Karpas-422 (cell line): ENCODE measurements around the gene GPR3. TPM values are rescaled to one million over a fixed set of nuclear protein-coding genes. Genes with fewer than 3 reads are reported as not detected.

Experiments used
- DNase-seq: peaks from one replicate; pipeline ENCODE4 v3.0.0-alpha.2; 2015
- H2AFZ ChIP-seq: fragments of 200-600 bp; sonication (generic); 2 replicates; pipeline ENCODE4 v1.6.1; 2014; ENCODE audit warnings: antibody characterized with exemption, low read length, mixed read lengths
- H3K27ac ChIP-seq: fragments of 200-600 bp; sonication (generic); 2 replicates; pipeline ENCODE4 v1.5.1; 2014; ENCODE audit warnings: mild to moderate bottlenecking, low read length, moderate library complexity
- H3K27me3 ChIP-seq: fragments of 200-600 bp; sonication (generic); 2 replicates; pipeline ENCODE4 v1.6.1; 2014; ENCODE audit warnings: low read length, mixed read lengths
- H3K36me3 ChIP-seq: fragments of 200-600 bp; sonication (generic); 2 replicates; pipeline ENCODE4 v1.6.1; 2014; ENCODE audit warnings: low read length, mixed read lengths; ENCODE audit not compliant: insufficient read depth
- H3K4me1 ChIP-seq: fragments of 200-600 bp; sonication (generic); 2 replicates; pipeline ENCODE4 v1.6.1; 2014; ENCODE audit warnings: mild to moderate bottlenecking, low read length, mixed read lengths
- H3K4me2 ChIP-seq: fragments of 200-600 bp; sonication (generic); 2 replicates; pipeline ENCODE4 v1.6.1; 2014; ENCODE audit warnings: low read length, low read depth, mild to moderate bottlenecking; ENCODE audit not compliant: poor library complexity, severe bottlenecking
- H3K4me3 ChIP-seq: fragments of 200-600 bp; sonication (generic); 2 replicates; pipeline ENCODE4 v1.5.1; 2014; ENCODE audit warnings: mild to moderate bottlenecking, antibody characterized with exemption, low read length, mixed read lengths
- H3K79me2 ChIP-seq: fragments of 200-600 bp; sonication (generic); 2 replicates; pipeline ENCODE4 v1.6.1; 2014; ENCODE audit warnings: mild to moderate bottlenecking, low read length, mixed read lengths
- H3K9ac ChIP-seq: fragments of 200-600 bp; sonication (generic); 2 replicates; pipeline ENCODE4 v1.6.0; 2014; ENCODE audit warnings: low read length
- H3K9me2 ChIP-seq: fragments of 200-600 bp; sonication (generic), shearing (Covaris generic); replicated peaks from 2 replicates; pipeline ENCODE4 v1.6.0; 2014; ENCODE audit warnings: mild to moderate bottlenecking, low read length, moderate library complexity; ENCODE audit not compliant: insufficient read depth
- H3K9me3 ChIP-seq: fragments of 300-700, 200-600 bp; sonication (generic); 2 replicates; pipeline ENCODE4 v1.6.1; 2014; ENCODE audit warnings: low read length, mixed read lengths
- H4K20me1 ChIP-seq: fragments of 200-600 bp; sonication (generic); 2 replicates; pipeline ENCODE4 v1.6.1; 2014; ENCODE audit warnings: mild to moderate bottlenecking, antibody characterized with exemption, low read length, low read depth; ENCODE audit not compliant: insufficient read depth
- total RNA-seq: library from RNA; depleted of rRNA; stranded (reverse); fragments of >200 nt; shearing (Covaris generic); gene quantifications from 2 replicates; pipeline ENCODE4 v1.2.3, GENCODE V29; 2014; ENCODE audit warnings: low replicate concordance

The GPR3 gene
- total RNA-seq, 1 experiment from 2014 or later: 3.6 TPM

DNA sequence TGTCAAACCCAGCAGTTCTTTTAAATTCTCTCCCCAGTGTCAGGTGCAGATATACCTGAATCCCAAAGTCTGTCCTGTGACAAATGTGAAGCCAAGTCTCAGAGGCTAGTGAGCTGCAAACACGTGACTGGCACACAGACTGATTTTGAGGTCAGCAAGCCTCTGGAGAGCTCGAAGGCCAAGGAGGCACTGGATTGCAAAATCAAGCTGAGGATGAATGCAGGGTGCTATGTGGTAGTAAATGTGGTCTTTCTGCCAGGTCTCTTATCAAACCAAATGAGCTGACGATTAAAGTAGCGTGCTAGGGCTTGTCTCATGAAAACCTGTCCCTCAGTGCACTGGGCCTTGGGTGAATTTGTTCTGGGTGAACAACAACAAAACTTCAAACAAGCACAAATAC lies 20.6 kb downstream of the GPR3 start:
- no peak for DNase-seq
- Histone ChIP-seq H3K9me3 (no peaks in the 10 kb centered on the region), H3K9ac (no peak overlapping the region), H4K20me1 (no peaks in the 10 kb centered on the region), H2AFZ (no peak overlapping the region), H3K9me2 (no peaks in the 10 kb centered on the region), H3K79me2 (no peaks in the 10 kb centered on the region), H3K27me3 (no peaks in the 10 kb centered on the region), H3K27ac (no peak overlapping the region), H3K4me3 (no peak overlapping the region), H3K36me3 (peaks cover 21% of the 10 kb centered on the region), H3K4me1 (peaks cover 27% of the 10 kb centered on the region), H3K4me2 (no peak overlapping the region)

DNA sequence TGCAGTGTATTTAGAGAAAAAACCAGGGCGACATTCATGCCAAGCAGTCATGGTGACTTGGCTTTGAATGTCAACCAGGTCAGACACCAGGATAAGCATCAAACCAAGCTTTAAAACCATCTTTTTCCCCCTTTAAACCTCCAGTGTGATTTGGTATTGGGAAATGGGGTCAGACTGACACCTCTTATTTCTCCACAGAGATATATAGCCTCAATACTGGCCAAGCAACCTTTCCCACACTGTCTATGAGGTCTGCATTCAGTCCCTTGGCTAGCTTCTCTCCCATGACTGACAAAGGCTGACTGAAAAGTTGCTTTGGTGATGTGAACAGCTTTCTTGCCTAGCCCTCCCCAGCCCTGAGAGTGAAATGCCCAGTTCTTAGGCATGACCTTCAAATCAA lies 21.7 kb downstream of the GPR3 start:
- Histone ChIP-seq H3K4me1 (peaks cover 30% of the 10 kb centered on the region), H3K4me2 (no peak overlapping the region), H3K9me3 (no peaks in the 10 kb centered on the region), H3K79me2 (peaks cover 2% of the 10 kb centered on the region; the same call in 1 of the 2 replicates), H3K27ac (no peak overlapping the region), H3K36me3 (peaks cover 21% of the 10 kb centered on the region), H3K9me2 (no peaks in the 10 kb centered on the region), H3K27me3 (no peaks in the 10 kb centered on the region), H3K9ac (no peak overlapping the region), H4K20me1 (no peaks in the 10 kb centered on the region), H2AFZ (no peak overlapping the region), H3K4me3 (no peak overlapping the region)
- no peak for DNase-seq

DNA sequence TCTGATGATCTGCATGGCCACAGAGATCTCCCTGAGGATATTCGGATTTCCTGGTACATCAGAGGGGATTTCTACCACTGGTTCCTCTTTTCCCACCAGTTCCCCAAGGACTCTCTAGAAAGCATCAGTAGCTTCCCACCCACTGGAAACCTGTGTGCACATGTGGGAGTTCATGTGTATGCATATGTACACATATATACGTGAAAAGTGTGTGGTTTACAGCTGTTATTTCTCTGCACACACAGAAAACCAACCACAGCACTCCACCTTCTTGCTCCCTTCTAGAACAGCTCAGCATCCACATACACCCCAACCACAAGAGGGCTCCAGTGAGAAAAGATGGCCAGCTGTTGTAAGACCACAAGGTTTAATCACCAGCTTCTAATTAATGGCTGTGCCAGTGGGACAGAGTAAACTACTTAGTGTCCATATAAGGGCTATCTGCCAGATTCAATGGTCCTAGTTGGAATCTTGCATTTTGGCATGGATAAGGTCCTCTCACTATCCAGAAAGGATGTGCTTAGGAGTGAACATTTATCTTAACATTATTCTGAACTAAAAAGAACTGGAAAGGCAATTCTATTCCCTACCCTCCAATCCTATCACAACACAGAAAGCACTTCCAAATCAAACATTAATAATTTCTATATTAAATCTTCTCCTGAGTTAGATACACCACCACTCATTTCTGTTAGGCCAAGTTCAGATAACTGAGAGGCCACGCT lies 24.1 kb downstream of the GPR3 start:
- Histone ChIP-seq H4K20me1 (no peaks in the 10 kb centered on the region), H3K27ac (no peak overlapping the region), H3K36me3 (peaks cover 21% of the 10 kb centered on the region), H3K9me2 (no peaks in the 10 kb centered on the region), H3K9ac (no peak overlapping the region), H3K9me3 (no peaks in the 10 kb centered on the region), H3K4me2 (no peak overlapping the region), H3K79me2 (peaks cover 17% of the 10 kb centered on the region), H2AFZ (no peak overlapping the region), H3K4me3 (no peak overlapping the region), H3K4me1 (peaks cover 20% of the 10 kb centered on the region), H3K27me3 (no peaks in the 10 kb centered on the region)
- DNase-seq: peak; percentile 91

DNA sequence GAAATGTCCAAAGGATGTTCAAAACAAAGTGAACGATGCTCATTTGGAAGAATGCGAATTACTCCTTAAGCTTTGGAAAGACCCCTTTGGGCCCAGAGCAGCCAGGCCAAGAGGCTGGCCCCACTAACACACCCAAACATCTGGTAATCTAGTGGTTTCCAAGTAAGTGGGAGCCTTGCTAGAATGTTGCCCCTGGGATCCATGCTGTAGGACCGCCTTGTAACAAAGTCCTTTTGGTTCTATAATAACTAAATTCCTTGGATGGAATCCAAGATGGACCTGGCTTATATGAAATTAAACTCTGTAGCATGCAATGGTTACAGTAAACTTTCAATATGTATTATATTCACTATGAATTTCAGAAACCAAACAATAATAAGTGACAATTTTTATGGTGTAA lies 25.3 kb downstream of the GPR3 start:
- H3K4me3 ChIP-seq: no peak overlapping the region
- H4K20me1 ChIP-seq: no peaks in the 10 kb centered on the region
- DNase-seq: no peak
- no peak overlapping the region for H3K27ac ChIP-seq
- H3K9me2 ChIP-seq: no peaks in the 10 kb centered on the region
- no peak overlapping the region for H3K4me2 ChIP-seq
- peaks cover 13% of the 10 kb centered on the region for H3K4me1 ChIP-seq
- H3K79me2 ChIP-seq: peaks cover 20% of the 10 kb centered on the region
- H3K27me3 ChIP-seq: no peaks in the 10 kb centered on the region
- no peak overlapping the region for H2AFZ ChIP-seq
- no peak overlapping the region for H3K9ac ChIP-seq
- no peaks in the 10 kb centered on the region for H3K9me3 ChIP-seq
- peaks cover 17% of the 10 kb centered on the region for H3K36me3 ChIP-seq

DNA sequence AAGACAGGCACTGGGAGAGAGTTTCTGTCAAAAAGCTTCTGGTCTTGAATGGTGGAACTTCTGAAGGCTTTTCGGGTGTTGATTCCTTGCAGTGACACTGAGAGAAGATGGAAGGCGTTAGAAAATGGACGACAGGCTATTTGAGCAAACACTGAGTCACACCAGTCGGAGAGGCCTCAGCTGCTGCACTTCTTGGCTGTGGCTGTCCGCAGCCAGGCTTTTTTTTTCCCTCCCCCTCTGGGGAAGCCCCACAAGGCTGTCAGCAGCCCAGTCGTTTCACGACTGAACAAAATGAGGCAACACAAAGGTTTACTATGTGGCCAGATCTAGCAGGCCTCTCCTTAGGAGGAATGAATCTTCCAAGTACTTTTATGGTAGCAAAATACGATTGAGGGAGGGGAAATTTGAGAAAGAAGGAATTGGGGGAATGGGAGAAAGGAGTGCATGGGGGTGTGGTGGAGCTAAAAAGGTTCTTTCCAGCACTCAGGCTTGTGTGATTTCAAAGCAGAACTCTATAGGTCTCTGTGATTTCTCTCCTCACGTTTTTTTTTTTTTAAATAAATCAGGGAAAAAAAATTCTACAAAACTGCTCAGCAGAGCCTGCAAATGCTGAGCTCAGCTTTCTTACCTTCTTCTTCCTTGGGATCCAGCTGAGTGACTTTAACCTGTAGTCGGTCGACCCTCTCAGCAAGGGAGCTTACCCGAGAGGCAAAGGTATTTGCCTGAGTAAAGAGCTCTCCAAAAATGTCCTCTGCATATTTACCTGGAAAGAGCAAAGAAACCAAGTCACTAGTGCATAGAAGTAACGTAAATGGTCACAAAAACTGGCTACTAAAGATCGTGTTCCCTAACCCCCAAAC lies 26.1 kb downstream of the GPR3 start:
- H3K27me3 ChIP-seq: no peaks in the 10 kb centered on the region
- H3K9ac ChIP-seq: no peak overlapping the region
- 0 out of 2 replicates have a peak overlapping the region, but pooled peaks have one; percentile 4 for H3K27ac ChIP-seq
- peaks cover 15% of the 10 kb centered on the region for H3K4me1 ChIP-seq
- H2AFZ ChIP-seq: no peak overlapping the region
- H3K36me3 ChIP-seq: peaks cover 12% of the 10 kb centered on the region
- no peaks in the 10 kb centered on the region for H3K9me3 ChIP-seq
- no peak overlapping the region for H3K4me3 ChIP-seq
- H4K20me1 ChIP-seq: no peaks in the 10 kb centered on the region
- peaks cover 27% of the 10 kb centered on the region for H3K79me2 ChIP-seq
- no peak for DNase-seq
- H3K4me2 ChIP-seq: no peak overlapping the region
- no peaks in the 10 kb centered on the region for H3K9me2 ChIP-seq

DNA sequence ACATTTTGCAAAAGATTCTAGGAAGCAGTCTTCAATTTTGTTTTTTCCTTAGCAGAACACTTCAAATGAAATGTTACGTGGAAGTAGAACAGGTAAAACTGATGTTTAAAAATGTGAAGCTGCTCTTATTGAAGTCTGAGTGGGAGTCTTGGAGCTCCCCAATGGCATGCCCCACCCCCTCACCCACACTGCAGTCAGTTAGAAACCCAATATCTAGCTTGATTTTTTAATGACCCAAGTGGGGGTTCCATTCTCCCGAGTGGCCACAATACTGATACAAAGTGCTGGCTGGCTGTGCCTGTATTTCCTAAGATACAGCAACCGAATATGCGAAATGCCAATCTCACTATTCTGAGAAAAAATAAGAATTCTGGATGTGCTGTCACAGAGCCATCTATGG lies 31.3 kb downstream of the GPR3 start:
- no peak overlapping the region for H3K4me2 ChIP-seq
- no peaks in the 10 kb centered on the region for H3K9me2 ChIP-seq
- no peaks in the 10 kb centered on the region for H3K9me3 ChIP-seq
- H3K79me2 ChIP-seq: peaks cover 61% of the 10 kb centered on the region
- no peaks in the 10 kb centered on the region for H4K20me1 ChIP-seq
- H3K27me3 ChIP-seq: no peaks in the 10 kb centered on the region
- no peak for DNase-seq
- no peak overlapping the region for H3K27ac ChIP-seq
- no peaks in the 10 kb centered on the region for H3K36me3 ChIP-seq
- H3K4me3 ChIP-seq: no peak overlapping the region
- H3K9ac ChIP-seq: no peak overlapping the region
- H2AFZ ChIP-seq: no peak overlapping the region
- peaks cover 29% of the 10 kb centered on the region for H3K4me1 ChIP-seq

DNA sequence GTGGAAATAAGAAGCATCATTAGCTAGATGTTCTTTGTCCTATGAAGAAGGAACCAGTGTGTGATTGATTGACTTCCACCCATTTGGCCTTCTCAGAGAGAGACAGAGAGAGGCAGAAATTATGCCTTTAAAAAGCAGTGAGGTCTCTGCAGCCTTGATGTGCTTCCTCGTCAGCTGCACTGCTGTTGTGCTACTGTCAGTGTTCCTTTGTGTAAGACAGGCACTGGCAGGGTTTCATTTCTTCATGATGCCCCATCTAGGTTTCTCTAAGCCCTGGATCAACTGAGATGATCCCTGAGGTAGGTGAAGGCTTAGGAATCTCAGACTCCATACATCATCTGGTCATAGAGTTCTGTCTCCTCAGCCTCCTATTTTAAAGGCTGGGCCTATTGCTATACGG lies 34.9 kb downstream of the GPR3 start:
- DNase-seq: no peak
- Histone ChIP-seq H3K79me2 (peaks cover 74% of the 10 kb centered on the region), H3K27ac (peak overlapping the region; percentile 58; the same call in 1 of the 2 replicates), H3K27me3 (no peaks in the 10 kb centered on the region), H3K9me2 (no peaks in the 10 kb centered on the region), H3K9me3 (no peaks in the 10 kb centered on the region), H3K4me2 (peak overlapping the region; percentile 25), H3K36me3 (no peaks in the 10 kb centered on the region), H2AFZ (no peak overlapping the region), H3K4me3 (no peak overlapping the region), H3K9ac (no peak overlapping the region), H3K4me1 (peaks cover 51% of the 10 kb centered on the region), H4K20me1 (no peaks in the 10 kb centered on the region)

DNA sequence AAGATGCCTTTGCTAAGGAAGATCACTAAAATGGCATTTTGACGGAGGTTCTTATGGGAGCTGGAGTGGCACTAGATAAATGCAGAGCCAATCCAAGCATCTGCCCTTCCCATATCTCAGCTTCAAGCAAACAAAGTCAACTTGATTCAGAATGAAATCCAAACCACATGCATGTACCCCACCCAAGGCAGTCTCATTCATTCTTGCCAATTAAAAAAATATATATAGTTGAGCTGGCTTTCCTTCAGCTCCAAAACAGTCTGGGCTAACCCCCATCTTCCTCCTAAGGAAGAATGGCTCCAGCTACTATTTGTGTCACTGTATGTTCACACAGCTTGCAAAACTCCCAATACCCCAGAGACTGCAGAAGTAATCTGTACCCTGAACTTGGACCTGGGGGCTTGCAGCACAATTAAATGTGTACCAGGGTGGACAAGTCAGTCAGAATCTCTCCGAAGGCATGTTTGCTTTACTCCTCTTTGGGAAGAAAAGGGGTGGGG lies 35.4 kb downstream of the GPR3 start:
- peaks cover 73% of the 10 kb centered on the region for H3K79me2 ChIP-seq
- H4K20me1 ChIP-seq: no peaks in the 10 kb centered on the region
- peak overlapping the region; percentile 58; the same call in 1 of the 2 replicates for H3K27ac ChIP-seq
- no peaks in the 10 kb centered on the region for H3K9me3 ChIP-seq
- DNase-seq: no peak
- H3K27me3 ChIP-seq: no peaks in the 10 kb centered on the region
- no peak overlapping the region for H3K9ac ChIP-seq
- H3K4me1 ChIP-seq: peaks cover 51% of the 10 kb centered on the region
- H3K9me2 ChIP-seq: no peaks in the 10 kb centered on the region
- peak overlapping the region; percentile 25 for H3K4me2 ChIP-seq
- H3K4me3 ChIP-seq: no peak overlapping the region
- H3K36me3 ChIP-seq: no peaks in the 10 kb centered on the region
- no peak overlapping the region for H2AFZ ChIP-seq
